Measurements from ENCODE around the gene MYF6. TPM values are rescaled to one million over a fixed set of nuclear protein-coding genes. Genes with fewer than 3 reads are reported as not detected.

Gene MYF6
- total and polyA plus RNA-seq, 4 donors = not detected

GRCh38 chr12:80681287-80681686 lies 26.1 kb upstream of the MYF6 start:
- 70 to 74% methylated on average over 2 of the region's 2 CpGs for WGBS, 2 donors
- Histone ChIP-seq H3K9me3 (ENCODE audit: control insufficient read depth, low read length) (no peaks in the 10 kb centered on the region), H3K27ac (ENCODE audit: low read depth in 1 of 2, low read length in 2 of 2) (no peak overlapping the region), H3K36me3 (ENCODE audit: control insufficient read depth in 1 of 2, insufficient read depth in 2 of 2, low read length in 1 of 2) (no peaks in the 10 kb centered on the region), H3K4me3 (ENCODE audit: low read length in 2 of 2) (no peak overlapping the region), H3K4me1 (ENCODE audit: control insufficient read depth in 1 of 2, insufficient read depth in 2 of 2, low read length in 2 of 2) (no peaks in the 10 kb centered on the region), H3K27me3 (ENCODE audit: control insufficient read depth in 1 of 2, insufficient read depth in 2 of 2, low read length in 1 of 2) (no peaks in the 10 kb centered on the region)
- no peak for ATAC-seq (ENCODE audit: low FRiP score)
- intact Hi-C loops (cut with DNase I) = no loop called here
- no peak for DNase-seq

GRCh38 chr12:80681786-80682185 lies 25.6 kb upstream of the MYF6 start:
- Histone ChIP-seq H3K4me1 (ENCODE audit: control insufficient read depth in 1 of 2, insufficient read depth in 2 of 2, low read length in 2 of 2) (no peaks in the 10 kb centered on the region), H3K27ac (ENCODE audit: low read depth in 1 of 2, low read length in 2 of 2) (no peak overlapping the region), H3K36me3 (ENCODE audit: control insufficient read depth in 1 of 2, insufficient read depth in 2 of 2, low read length in 1 of 2) (no peaks in the 10 kb centered on the region), H3K4me3 (ENCODE audit: low read length in 2 of 2) (no peak overlapping the region), H3K27me3 (ENCODE audit: control insufficient read depth in 1 of 2, insufficient read depth in 2 of 2, low read length in 1 of 2) (no peaks in the 10 kb centered on the region), H3K9me3 (ENCODE audit: control insufficient read depth, low read length) (no peaks in the 10 kb centered on the region)
- no peak for ATAC-seq (ENCODE audit: low FRiP score)
- intact Hi-C loops (cut with DNase I) = no loop called here
- 78 to 81% methylated on average over 3 of the region's 3 CpGs for WGBS, 2 donors
- no peak for DNase-seq

- no peaks in the 10 kb centered on the region for H3K9me3 ChIP-seq (ENCODE audit: control insufficient read depth, low read length)
- no peak overlapping the region for H3K4me3 ChIP-seq (ENCODE audit: low read length in 2 of 2)
- DNase-seq (no peak), ATAC-seq (ENCODE audit: low FRiP score) (no peak)
- H3K4me1 ChIP-seq (ENCODE audit: control insufficient read depth in 1 of 2, insufficient read depth in 2 of 2, low read length in 2 of 2) = no peaks in the 10 kb centered on the region
- 28 to 30% methylated on average over 7 of the region's 7 CpGs for WGBS, 2 donors
- H3K27ac ChIP-seq (ENCODE audit: low read depth in 1 of 2, low read length in 2 of 2) = no peak overlapping the region
- intact Hi-C loops (cut with DNase I) = no loop called here
- no peaks in the 10 kb centered on the region for H3K27me3 ChIP-seq (ENCODE audit: control insufficient read depth in 1 of 2, insufficient read depth in 2 of 2, low read length in 1 of 2)
- no peaks in the 10 kb centered on the region for H3K36me3 ChIP-seq (ENCODE audit: control insufficient read depth in 1 of 2, insufficient read depth in 2 of 2, low read length in 1 of 2)
Measured at GRCh38 chr12:80684077-80684495, 23.3 kb upstream of the MYF6 start.

- H3K4me3 ChIP-seq (ENCODE audit: low read length in 2 of 2) = no peak overlapping the region
- no peaks in the 10 kb centered on the region for H3K4me1 ChIP-seq (ENCODE audit: control insufficient read depth in 1 of 2, insufficient read depth in 2 of 2, low read length in 2 of 2)
- 92 to 93% methylated on average over 1 of the region's 1 CpG for WGBS, 2 donors
- no peaks in the 10 kb centered on the region for H3K27me3 ChIP-seq (ENCODE audit: control insufficient read depth in 1 of 2, insufficient read depth in 2 of 2, low read length in 1 of 2)
- H3K36me3 ChIP-seq (ENCODE audit: control insufficient read depth in 1 of 2, insufficient read depth in 2 of 2, low read length in 1 of 2) = no peaks in the 10 kb centered on the region
- ATAC-seq (ENCODE audit: low FRiP score) = no peak
- no peak overlapping the region for H3K27ac ChIP-seq (ENCODE audit: low read depth in 1 of 2, low read length in 2 of 2)
- no peak for DNase-seq
- H3K9me3 ChIP-seq (ENCODE audit: control insufficient read depth, low read length) = no peaks in the 10 kb centered on the region
- intact Hi-C loops (cut with DNase I) = no loop called here
Measured at GRCh38 chr12:80690090-80690489, 17.3 kb upstream of the MYF6 start.

GRCh38 chr12:80690513-80690912 lies 16.9 kb upstream of the MYF6 start:
- Histone ChIP-seq H3K4me1 (ENCODE audit: control insufficient read depth in 1 of 2, insufficient read depth in 2 of 2, low read length in 2 of 2) (no peaks in the 10 kb centered on the region), H3K9me3 (ENCODE audit: control insufficient read depth, low read length) (no peaks in the 10 kb centered on the region), H3K27ac (ENCODE audit: low read depth in 1 of 2, low read length in 2 of 2) (no peak overlapping the region), H3K36me3 (ENCODE audit: control insufficient read depth in 1 of 2, insufficient read depth in 2 of 2, low read length in 1 of 2) (no peaks in the 10 kb centered on the region), H3K4me3 (ENCODE audit: low read length in 2 of 2) (no peak overlapping the region), H3K27me3 (ENCODE audit: control insufficient read depth in 1 of 2, insufficient read depth in 2 of 2, low read length in 1 of 2) (no peaks in the 10 kb centered on the region)
- WGBS, 2 donors = 56 to 60% methylated on average over 2 of the region's 2 CpGs
- intact Hi-C loops (cut with DNase I) = no loop called here
- DNase-seq = no peak
- ATAC-seq (ENCODE audit: low FRiP score) = no peak

GRCh38 chr12:80692114-80692513 lies 15.3 kb upstream of the MYF6 start:
- Histone ChIP-seq H3K9me3 (ENCODE audit: control insufficient read depth, low read length) (no peaks in the 10 kb centered on the region), H3K4me1 (ENCODE audit: control insufficient read depth in 1 of 2, insufficient read depth in 2 of 2, low read length in 2 of 2) (no peaks in the 10 kb centered on the region), H3K27ac (ENCODE audit: low read depth in 1 of 2, low read length in 2 of 2) (no peak overlapping the region), H3K4me3 (ENCODE audit: low read length in 2 of 2) (no peak overlapping the region), H3K27me3 (ENCODE audit: control insufficient read depth in 1 of 2, insufficient read depth in 2 of 2, low read length in 1 of 2) (no peaks in the 10 kb centered on the region), H3K36me3 (ENCODE audit: control insufficient read depth in 1 of 2, insufficient read depth in 2 of 2, low read length in 1 of 2) (no peaks in the 10 kb centered on the region)
- DNase-seq = no peak
- ATAC-seq (ENCODE audit: low FRiP score) = no peak
- WGBS, 2 donors = 91 to 95% methylated on average over 1 of the region's 1 CpG
- intact Hi-C loops (cut with DNase I) = no loop called here

- Histone ChIP-seq H3K27ac (ENCODE audit: low read depth in 1 of 2, low read length in 2 of 2) (no peak overlapping the region), H3K27me3 (ENCODE audit: control insufficient read depth in 1 of 2, insufficient read depth in 2 of 2, low read length in 1 of 2) (no peaks in the 10 kb centered on the region), H3K36me3 (ENCODE audit: control insufficient read depth in 1 of 2, insufficient read depth in 2 of 2, low read length in 1 of 2) (no peaks in the 10 kb centered on the region), H3K4me3 (ENCODE audit: low read length in 2 of 2) (no peak overlapping the region), H3K9me3 (ENCODE audit: control insufficient read depth, low read length) (no peaks in the 10 kb centered on the region), H3K4me1 (ENCODE audit: control insufficient read depth in 1 of 2, insufficient read depth in 2 of 2, low read length in 2 of 2) (no peaks in the 10 kb centered on the region)
- intact Hi-C loops (cut with DNase I) = loop anchor here in 1 of 2 donors (1.0 kb wide), 1 partner anchor 9 kb away; no protein-coding TSS in a partner anchor
- DNase-seq = no peak
- ATAC-seq (ENCODE audit: low FRiP score) = no peak
- WGBS, 2 donors = 71 to 78% methylated on average over 2 of the region's 2 CpGs
Measured at GRCh38 chr12:80697270-80697887, 10.1 kb upstream of the MYF6 start.

GRCh38 chr12:80698256-80698655 lies 9.2 kb upstream of the MYF6 start:
- no peak overlapping the region for H3K27ac ChIP-seq (ENCODE audit: low read depth in 1 of 2, low read length in 2 of 2)
- DNase-seq (no peak), ATAC-seq (ENCODE audit: low FRiP score) (no peak)
- no peak overlapping the region for H3K4me3 ChIP-seq (ENCODE audit: low read length in 2 of 2)
- intact Hi-C loops (cut with DNase I) = no loop called here
- no peaks in the 10 kb centered on the region for H3K36me3 ChIP-seq (ENCODE audit: control insufficient read depth in 1 of 2, insufficient read depth in 2 of 2, low read length in 1 of 2)
- no peaks in the 10 kb centered on the region for H3K9me3 ChIP-seq (ENCODE audit: control insufficient read depth, low read length)
- no peaks in the 10 kb centered on the region for H3K27me3 ChIP-seq (ENCODE audit: control insufficient read depth in 1 of 2, insufficient read depth in 2 of 2, low read length in 1 of 2)
- H3K4me1 ChIP-seq (ENCODE audit: control insufficient read depth in 1 of 2, insufficient read depth in 2 of 2, low read length in 2 of 2) = no peaks in the 10 kb centered on the region
- WGBS, 2 donors = 79 to 82% methylated on average over 7 of the region's 7 CpGs

GRCh38 chr12:80698847-80699542 lies 8.4 kb upstream of the MYF6 start:
- no peak overlapping the region for H3K27ac ChIP-seq (ENCODE audit: low read depth in 1 of 2, low read length in 2 of 2)
- H3K4me3 ChIP-seq (ENCODE audit: low read length in 2 of 2) = no peak overlapping the region
- H3K9me3 ChIP-seq (ENCODE audit: control insufficient read depth, low read length) = no peaks in the 10 kb centered on the region
- no peak for DNase-seq
- H3K4me1 ChIP-seq (ENCODE audit: control insufficient read depth in 1 of 2, insufficient read depth in 2 of 2, low read length in 2 of 2) = no peaks in the 10 kb centered on the region
- no peaks in the 10 kb centered on the region for H3K27me3 ChIP-seq (ENCODE audit: control insufficient read depth in 1 of 2, insufficient read depth in 2 of 2, low read length in 1 of 2)
- no peaks in the 10 kb centered on the region for H3K36me3 ChIP-seq (ENCODE audit: control insufficient read depth in 1 of 2, insufficient read depth in 2 of 2, low read length in 1 of 2)
- no peak for ATAC-seq (ENCODE audit: low FRiP score)
- intact Hi-C loops (cut with DNase I) = no loop called here
- WGBS, 2 donors = 63 to 64% methylated on average over 7 of the region's 7 CpGs

Measured in aorta (tissue), 5 donors.